Activated T-cell treated with anti-CD3 and anti-CD28 coated beads, Interleukin-2, amount 50 U/mL, for 1 hour (primary cell): ENCODE data around the gene LETMD1.
"Not testable (repeated sequence)": the region's sequence is repeated elsewhere in the genome, so short reads cannot be mapped to it uniquely, and the experiment has no call there.

Experiments
- DNase-seq: peaks from one replicate; pipeline ENCODE4 v3.0.0-alpha.2; 2020

Gene LETMD1

DNA sequence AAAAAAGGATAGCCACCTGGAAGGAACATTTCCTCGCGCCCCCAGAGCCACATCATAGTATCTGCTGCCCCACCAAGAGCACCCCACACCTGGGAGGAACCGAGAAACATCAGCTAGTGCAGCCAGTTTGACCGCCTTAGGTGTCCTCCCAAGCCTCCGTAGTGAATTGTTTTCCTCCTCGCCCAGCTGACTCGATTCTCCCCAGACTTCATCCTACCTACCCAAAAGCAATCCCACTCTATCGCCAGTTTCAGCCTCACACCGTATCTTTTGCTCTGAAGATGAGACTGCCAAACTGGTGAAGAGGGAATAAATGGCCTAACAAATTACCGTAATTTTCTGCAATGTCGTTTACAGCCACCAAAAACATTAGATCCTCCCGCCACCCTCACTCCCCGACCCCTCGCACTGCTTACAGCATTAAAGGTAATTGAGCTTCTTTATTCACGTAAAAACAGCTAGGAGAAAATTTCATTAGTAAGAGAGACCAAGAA, 20.7 kb upstream of the LETMD1 start:
- no peak for DNase-seq

DNA sequence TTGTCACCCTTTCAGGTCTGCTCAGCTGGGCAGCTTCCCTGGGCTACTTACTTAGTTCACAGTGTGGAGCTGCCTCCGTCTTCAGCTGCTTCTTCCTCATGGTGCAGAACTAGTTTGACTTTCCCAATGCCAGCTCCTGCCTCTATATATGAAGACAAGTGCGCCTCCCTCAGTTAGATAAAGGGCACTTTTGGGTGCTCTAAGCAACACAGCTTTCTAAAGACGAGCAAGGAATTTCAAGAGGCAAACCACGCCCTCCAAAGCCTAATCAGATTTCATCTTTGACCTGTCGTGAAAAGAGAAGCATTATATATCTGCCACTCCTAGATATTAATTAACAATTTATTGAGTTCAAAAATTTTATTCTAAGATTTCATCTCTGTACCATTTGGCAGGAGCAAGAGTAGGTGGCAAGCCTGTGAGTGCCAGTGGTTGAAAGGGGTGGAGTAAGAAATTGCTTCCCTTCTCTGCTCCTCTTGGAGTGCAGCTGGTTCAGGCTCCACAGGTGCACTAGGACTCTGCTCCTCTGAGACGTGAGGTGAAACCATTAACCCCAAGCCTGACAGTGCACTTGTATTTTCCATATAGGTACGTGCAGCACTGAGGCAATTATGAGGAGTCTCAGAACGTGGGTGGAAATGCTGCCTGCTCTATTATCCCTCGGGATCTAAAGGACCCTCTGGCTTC, 19.9 kb upstream of the LETMD1 start:
- no peak for DNase-seq

DNA sequence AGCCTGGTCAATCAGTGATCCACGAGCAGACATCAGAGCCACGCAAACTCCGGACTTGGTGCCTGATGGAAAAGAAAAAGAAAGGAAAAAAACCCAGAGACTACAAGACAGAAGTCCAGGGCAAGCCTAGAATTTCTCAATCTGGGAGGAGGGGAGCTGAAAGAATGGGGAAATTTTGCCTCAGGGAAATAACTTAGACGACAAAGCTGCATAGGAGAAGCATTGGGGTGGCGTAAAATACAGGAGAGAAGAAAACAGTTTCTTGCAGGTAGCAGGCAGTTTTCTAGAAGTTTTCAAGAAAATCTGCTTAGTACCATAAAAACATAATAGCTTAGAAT, 19.3 kb upstream of the LETMD1 start:
- no peak for DNase-seq

DNA sequence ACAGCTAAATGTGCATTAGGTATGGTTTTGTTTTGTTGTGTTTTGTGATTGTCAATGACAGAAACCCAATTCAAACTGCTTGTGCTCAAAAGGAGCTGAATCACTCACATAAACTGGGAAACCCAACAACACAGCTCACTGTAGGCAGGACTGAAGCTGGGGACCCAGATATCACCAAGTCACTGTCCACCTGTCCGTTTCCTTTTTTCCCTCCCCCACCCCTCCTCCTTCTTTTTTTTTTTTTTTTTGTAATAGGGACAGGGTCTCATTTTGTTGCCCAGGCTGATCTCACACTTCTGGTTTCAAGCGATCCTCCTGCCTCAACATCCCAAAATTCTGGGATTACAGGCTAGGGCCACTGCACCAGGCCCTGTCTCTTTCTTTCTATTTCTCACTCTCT, 15.1 kb upstream of the LETMD1 start:
- no peak for DNase-seq

DNA sequence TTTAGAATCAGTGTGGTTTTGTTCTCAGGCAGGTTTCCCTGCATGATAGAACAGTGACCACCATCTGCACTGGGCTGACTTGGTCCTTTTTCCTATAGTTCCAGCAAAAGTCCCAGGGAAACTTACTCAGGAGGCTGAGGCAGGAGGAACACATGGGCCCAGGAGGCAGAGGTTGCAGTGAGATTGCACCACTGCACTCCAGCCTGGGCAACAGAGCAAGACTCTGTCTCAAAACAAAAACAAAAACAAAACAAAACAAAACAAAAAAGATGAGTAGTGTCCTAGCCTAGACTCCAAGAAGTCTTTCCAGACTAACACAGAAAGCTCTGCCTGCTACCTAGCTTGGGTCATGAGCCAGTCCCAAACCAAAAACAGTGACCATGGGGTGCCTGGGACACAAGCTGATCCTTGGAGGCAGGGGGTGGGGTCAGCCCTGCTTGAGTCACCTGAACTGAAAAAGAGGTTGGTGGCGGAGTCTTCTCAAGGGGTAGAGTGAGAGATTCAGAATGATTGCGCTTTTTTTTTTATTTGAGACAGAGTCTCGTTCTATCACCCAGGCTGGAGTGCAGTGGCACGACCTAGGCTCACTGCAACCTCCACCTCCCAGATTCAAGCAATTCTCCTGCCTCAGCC, 14.6 kb upstream of the LETMD1 start:
- no peak for DNase-seq

DNA sequence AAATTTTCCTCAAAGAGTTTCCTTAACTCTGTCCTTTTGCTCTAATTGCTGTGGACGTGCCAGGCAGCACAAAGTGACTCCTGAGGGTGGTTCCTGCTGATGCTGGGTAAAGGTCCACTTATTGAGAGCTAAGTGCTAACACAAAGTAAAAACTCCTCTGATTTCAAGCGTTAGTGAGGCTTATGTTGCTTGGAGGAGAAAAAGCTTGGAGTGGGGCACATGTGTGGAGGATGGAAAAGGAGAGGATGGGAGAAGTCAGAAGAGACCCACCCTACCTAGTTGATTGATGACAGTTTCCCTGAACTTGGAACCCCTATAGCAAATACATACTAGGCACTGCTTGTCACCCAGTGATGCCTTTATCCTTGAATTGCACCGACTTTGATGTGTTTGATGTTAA, 11.8 kb upstream of the LETMD1 start:
- no peak for DNase-seq

DNA sequence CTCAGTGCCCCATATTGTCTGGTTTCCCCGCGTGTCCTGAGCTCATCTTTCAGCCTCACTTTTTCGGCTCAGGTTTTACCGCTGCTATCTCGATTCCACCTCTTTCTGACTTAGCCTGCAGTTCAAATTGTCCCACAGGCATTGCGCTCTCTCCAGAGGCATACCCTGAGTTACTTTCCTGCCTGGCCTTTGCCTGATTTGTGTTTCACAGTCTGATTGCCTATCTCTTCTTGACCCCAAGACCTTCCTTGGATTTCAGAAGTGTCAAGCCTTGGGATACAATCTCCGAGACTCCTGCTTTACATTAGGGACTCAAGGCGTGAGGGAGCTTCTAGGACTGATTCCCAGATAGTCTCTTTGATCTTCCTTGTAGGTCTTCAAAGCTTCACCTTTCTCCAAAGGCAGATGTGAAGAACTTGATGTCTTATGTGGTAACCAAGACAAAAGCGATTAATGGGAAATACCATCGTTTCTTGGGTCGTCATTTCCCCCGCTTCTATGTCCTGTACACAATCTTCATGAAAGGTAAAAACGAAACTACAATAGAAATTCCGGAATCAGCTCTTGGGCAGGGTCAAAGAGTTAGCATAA, 629 bp downstream of the LETMD1 start:
- no peak for DNase-seq

DNA sequence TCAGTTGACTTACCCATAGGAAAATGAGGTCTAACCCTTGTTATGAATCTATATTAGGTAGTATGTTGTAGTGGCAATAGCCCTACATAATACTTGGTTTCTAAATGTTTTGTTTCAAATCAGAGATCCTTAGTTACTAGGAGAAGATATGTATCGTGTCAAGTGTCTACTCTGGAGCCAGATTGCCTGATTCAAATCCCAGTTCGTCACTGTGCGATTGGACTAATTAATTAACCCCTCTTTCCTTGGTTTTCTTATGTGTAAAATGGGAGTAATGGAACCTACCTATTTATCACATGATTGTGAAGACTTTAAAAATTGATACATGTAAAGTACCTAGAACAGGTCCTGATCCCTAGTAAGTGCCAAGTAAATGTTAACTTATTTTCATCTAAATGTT, 1.4 kb downstream of the LETMD1 start:
- DNase-seq = no peak

DNA sequence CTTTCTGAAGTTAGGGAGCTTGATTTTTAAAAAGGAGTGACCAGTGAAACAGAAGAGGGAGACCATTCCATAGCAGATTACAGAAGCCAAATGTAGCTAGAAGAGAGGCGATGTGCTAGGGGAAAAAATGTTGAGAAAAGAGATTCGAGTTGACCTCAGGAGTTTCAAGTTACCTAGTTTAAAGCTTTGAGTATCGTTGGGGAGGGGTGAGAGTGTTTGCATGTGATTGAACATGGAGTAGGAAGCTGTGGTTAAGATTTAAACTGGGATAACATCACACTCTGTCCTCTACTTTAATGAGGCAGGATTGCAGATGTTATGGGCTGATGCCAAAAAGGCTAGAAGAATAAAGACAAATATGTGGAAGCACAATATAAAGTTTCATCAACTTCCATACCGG, 3.7 kb downstream of the LETMD1 start:
- no peak for DNase-seq

DNA sequence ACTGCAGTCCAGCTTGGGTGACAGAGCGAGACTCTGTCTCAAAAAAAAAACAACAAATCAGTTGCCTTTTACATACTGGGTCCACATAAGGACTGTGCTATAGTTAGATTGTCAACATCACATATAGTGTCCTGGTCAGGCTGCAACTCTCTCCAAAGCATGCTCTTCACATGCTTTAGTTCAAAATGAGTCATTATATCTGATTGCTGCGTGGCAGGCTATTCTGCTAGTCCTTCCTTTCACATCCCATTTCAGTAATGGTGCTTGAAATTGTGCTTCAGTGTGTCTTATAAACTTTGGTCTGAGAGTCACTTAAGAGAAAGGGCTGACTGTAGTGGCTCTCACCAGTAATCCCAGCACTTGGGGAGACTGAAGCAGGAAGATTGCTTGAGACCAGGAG, 6.9 kb downstream of the LETMD1 start:
- no peak for DNase-seq

DNA sequence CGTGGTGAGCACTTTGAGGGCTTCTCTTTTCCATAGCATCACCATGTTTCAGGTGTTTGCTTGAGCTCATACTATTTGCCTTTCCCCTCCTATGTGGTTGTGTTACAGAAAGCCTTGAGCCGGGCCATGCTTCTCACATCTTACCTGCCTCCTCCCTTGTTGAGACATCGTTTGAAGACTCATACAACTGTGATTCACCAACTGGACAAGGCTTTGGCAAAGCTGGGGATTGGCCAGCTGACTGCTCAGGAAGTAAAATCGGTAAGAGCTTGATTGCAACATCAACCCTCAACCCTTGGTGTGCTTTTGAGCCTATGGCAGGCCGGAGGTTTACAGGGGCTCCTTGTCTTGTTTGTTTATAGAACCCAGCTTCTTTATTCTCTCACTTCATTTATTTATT, 8.1 kb downstream of the LETMD1 start:
- DNase-seq = no peak

DNA sequence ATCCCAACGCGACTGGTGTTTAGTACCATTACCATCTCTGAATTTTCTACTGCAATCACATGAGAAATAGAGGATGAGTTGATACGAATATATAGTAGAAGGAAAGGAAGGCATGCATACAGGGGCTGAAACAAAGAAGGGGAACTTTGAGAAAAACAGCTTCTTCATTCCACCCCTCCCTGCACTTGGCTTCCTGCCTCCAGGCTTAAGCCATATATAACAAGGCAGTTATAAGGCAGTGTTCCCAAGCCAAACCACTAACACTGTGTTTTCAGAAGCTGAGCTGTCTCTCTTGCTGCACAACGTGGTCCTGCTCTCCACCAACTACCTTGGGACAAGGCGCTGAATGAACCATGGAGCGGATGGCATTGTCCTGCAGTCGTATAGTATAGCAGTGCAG, 11.0 kb downstream of the LETMD1 start:
- DNase-seq = no peak

DNA sequence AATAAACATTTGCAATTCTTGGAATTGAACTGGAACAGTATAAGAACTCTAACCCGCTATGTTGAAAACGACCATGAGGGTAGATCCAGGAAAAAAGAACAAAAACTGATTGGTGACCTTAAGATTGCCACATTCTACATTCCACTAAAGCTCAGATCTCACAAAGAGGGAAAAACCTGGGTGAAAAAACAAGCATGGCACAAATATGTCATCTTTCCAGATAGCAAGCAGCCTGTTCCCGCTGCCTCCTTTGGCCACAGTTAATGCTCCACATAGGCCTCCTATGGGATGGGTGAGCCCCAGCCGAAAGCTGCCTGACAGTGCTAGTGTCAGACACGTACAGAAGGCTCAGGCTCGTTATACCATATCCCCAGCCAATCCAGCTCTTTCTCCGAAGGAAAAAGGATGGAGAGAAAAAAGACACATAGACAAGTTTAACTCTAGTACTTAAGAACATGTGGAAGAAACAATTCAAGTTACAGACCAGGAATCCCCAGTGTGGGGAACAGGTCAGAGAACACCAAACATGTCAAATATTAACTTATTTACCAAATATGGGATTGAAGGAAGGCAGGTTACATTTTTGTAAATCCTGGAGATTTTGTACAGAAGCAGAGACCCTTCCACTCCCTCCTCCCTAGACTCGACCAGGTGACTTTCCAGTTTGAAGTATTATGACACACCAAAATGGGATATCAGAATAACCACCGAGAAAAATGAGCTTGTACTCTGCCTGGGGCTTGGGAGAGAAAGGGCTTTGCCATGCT, 14.7 kb downstream of the LETMD1 start:
- DNase-seq = no peak

DNA sequence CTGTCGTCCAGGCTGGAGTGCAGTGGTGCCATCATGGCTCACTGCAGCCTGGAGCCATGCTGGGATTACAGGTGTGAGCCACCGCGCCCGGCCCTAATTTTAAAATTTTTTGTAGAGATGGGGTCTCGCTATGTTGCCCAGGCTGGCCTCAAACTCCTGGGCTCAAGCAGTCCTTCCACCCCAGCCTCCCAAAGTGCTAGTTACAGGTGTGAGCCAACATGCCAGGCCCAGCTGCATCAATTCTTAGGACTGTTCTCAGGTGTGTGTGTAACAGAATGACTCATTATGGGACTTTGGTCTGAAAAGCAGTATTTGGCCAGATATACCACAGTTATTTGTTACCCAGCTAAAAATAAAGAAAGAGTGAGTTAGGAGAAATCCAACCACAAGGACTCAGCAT, 17.4 kb downstream of the LETMD1 start:
- DNase-seq = no peak

DNA sequence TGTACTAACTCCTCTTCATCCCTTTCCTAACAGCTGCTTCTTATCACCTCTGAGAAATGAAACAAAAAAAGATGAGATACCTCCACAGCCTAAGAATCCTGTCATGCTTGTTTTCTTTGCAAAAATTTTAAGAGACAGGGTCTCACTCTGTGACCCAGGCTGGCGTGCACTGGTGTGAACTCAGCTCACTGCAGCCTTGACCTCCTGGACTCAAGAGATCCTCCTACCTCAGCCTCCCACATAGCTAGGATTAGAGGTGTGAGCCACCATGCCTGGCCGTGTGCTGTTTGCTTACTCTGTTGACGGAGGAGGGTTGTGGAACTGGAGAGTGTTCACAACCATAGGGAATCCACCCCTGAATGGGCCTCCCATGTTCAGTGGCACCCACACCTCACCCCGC, 19.1 kb downstream of the LETMD1 start:
- no peak for DNase-seq

DNA sequence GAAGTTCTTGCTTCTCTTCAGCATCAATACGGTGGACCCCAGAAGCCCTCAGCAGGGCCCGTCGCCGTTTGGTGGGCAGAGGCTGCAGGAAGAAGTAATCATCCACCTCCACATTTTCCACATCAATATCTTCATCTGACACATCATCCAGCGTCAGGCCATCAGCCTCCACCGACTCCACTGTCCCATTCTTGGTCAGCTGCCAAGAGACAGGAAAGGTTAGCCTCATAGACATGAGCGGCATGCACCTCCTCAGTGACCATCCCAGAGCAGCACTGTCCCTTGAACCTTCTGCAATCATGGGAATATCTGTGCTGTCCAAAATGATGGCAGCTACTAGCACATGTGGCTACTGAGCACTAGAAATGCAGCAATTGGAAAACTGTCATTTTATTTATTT, 19.6 kb downstream of the LETMD1 start:
- DNase-seq = no peak

DNA sequence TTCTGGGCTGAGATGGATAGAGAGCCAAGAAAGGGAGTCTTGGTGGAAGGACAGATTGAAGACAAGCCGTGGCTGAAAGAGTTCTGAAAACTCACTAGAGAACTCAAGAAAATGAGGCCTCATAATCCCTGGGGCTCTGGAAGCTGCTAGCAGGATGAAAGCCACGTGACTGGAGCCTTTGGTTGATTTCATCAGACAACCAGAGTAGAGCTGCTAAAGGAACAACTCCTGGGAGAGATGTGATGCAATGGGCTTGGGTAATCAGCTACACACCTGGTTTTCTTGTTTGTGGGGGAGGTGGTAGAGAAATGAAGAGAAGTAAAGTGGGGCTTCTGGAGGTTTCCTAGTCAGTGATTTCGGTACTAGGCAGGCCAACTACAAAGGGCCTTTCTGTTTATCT, 21.9 kb downstream of the LETMD1 start:
- no peak for DNase-seq

DNA sequence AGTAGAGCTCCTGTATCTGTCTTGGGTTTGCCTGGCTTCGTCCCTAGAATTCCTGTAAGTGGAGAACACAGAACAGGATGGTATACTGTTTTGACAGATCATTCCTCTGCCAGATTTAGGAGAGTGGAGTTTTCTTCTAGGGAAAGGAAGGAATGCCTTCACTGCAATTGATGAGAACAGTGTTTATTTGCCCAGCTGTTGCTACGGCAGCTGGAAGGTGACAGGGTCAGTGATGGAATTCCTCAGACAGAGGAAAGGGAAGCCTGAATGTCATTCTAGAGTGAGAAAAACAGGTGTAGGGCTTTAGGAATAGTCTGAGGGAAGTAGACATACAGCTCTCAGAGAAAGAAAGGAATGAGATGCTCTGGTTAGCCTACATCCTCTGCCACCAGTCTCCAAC, 23.5 kb downstream of the LETMD1 start:
- DNase-seq = no peak

DNA sequence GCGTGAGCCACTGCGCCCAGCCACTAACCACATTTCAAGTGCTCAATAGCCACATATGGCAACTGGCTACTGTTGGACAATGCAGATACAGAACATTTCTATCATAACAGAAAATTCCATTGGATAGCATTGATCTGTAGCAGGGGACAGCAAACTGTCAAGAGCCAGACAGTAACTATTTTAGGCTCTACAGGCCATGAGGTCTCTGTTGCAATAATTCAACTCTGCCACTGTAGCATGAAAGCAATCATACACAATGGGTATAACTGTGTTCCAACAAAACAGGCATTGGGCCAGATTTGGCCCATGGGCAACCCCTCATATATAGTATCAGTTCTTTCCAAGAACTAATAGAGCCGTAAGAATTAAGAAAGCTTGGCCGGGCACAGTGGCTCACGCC, 27.3 kb downstream of the LETMD1 start:
- DNase-seq = no peak

DNA sequence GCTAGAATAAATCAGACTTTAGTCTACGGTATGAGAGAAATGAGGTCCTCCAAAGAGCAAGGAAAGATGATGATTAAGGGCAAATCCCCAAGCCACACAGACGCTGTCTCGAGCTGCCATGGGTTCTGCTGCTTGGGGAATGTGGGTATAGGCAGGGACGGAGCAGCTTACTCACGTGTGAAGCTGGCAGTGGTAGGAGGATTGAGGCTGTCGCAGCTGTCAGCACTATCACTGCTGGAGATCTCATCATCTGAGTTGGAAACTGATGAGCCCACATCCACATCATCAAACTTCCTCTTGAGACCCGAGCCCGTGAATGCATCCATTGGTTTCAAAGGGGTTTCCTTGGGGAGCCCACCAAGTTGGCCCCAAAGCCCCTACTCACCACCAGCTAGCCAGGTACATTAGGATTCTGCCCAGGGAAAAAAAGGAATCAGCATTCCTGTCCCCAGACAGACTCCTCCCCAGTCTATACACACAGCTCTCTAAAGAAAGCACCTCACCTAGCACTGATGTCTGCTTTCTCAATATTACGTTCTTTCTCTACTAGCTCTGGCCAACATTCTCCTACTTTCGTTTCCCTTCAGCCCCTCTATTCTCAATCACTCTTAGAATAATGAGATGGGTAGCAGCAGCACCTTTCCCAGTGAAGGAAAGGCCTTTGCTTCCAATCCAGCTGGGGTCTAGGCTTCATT, 28.3 kb downstream of the LETMD1 start:
- DNase-seq = no peak

DNA sequence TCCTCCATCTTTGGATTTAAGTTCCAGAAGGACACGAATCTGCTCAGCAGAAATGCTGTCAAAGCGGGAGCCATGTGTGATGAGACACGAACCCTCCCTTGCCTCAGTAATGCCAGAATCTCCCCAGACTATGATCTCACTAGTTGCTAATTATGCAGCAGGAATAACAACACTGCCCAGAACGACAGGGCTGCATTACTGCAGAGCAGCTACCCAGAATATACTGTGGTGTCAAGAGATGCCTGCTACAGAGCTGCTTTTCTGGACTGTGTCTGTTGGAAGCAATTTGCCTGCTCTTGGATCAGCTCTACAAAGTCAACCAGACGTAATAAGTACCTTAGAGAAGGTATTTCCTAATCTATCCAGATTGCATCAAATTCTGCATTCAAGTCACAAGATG, 29.8 kb downstream of the LETMD1 start:
- no peak for DNase-seq

DNA sequence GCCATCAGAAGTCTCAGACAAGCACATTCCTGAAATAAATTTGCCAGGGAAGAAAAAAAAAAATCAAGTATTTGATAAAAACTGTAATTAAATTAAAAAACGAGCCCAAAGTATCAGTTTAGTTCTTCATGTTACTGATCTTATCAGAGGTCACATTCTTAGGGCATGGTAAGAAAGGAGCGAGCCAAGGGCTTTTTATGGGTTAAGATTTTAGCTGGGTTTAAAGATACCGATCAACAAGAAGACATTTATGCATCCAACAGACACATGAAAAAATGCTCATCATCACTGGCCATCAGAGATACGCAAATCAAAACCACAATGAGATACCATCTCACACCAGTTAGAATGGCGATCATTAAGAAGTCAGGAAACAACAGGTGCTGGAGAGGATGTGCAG, 30.2 kb downstream of the LETMD1 start:
- DNase-seq = not testable (repeated sequence)

DNA sequence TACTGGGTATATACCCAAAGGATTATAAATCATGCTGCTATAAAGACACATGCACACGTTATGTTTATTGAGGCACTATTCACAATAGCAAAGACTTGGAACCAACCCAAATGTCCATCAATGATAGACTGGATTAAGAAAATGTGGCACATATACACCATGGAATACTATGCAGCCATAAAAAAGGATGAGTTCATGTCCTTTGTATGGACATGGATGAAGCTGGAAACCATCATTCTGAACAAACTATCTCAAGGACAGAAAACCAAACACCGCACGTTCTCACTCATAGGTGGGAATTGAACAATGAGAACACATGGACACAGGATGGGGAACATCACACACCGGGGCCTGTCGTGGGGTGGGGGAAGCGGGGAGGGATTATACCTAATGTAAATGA, 30.7 kb downstream of the LETMD1 start:
- DNase-seq = not testable (repeated sequence)
